A673 (cell line): Measurements from ENCODE around the gene MYO6. TPM values are rescaled to one million over a fixed set of nuclear protein-coding genes. Genes with fewer than 3 reads are reported as not detected.
A peak's percentile ranks its signal among the peaks of the same experiment; 100 is the strongest.

ENCODE experiments used
- BruUV-seq: library from RNA; stranded (reverse); fragments of 400-500 nt; replicated peaks from 2 replicates; lab custom pipeline; 2021; lab: Mats Ljungman, UMichigan
- CTCF ChIA-PET: fragments of 300-600 bp; sonication (Branson Sonifier 250); formaldehyde crosslinking; loops from one replicate; lab custom pipeline; 2022; ENCODE audit warnings: antibody characterized with exemption; lab: Charles Lee
- POLR2A ChIA-PET: fragments of 300-600 bp; sonication (Branson Sonifier 250); formaldehyde crosslinking; loops from one replicate; lab custom pipeline; 2022; ENCODE audit warnings: antibody characterized with exemption; ENCODE audit not compliant: low non-redundant PET; lab: Charles Lee
- DNase-seq: peaks from one replicate; pipeline ENCODE4 v3.0.0-alpha.2; 2015; ENCODE audit warnings: low spot score
- H3K27ac ChIP-seq: fragments of 200-600 bp; sonication (generic); 2 replicates; pipeline ENCODE4 v1.5.1; 2016; ENCODE audit warnings: mixed run types, low read depth, mild to moderate bottlenecking, mixed read lengths, antibody characterized with exemption, low read length; ENCODE audit not compliant: poor library complexity, severe bottlenecking
- H3K27me3 ChIP-seq: fragments of 200-600 bp; sonication (generic); replicated peaks from 2 replicates; pipeline ENCODE4 v1.6.1; 2017; ENCODE audit warnings: mixed run types, low read depth, mild to moderate bottlenecking, mixed read lengths, antibody characterized with exemption, low read length; ENCODE audit not compliant: insufficient read depth, poor library complexity
- H3K36me3 ChIP-seq: fragments of 200-600 bp; sonication (generic); 2 replicates; pipeline ENCODE4 v1.6.1; 2016; ENCODE audit warnings: mixed run types, mild to moderate bottlenecking, mixed read lengths, antibody characterized with exemption, low read length; ENCODE audit not compliant: insufficient read depth, poor library complexity, severe bottlenecking
- H3K4me1 ChIP-seq: fragments of 200-600 bp; sonication (generic); 2 replicates; pipeline ENCODE4 v1.6.1; 2017; ENCODE audit warnings: mixed run types, mild to moderate bottlenecking, mixed read lengths, antibody characterized with exemption, low read length; ENCODE audit not compliant: insufficient read depth, poor library complexity, severe bottlenecking
- H3K4me3 ChIP-seq: fragments of 200-600 bp; sonication (generic); 2 replicates; pipeline ENCODE4 v1.5.1; 2016; ENCODE audit warnings: low read depth, mixed run types, mild to moderate bottlenecking, mixed read lengths, low read length; ENCODE audit not compliant: poor library complexity, severe bottlenecking
- H3K9me3 ChIP-seq: fragments of 200-600 bp; sonication (generic); 2 replicates; pipeline ENCODE4 v1.6.1; 2016; ENCODE audit warnings: mixed run types, low read depth, mild to moderate bottlenecking, mixed read lengths, antibody characterized with exemption, low read length; ENCODE audit not compliant: poor library complexity, severe bottlenecking
- CTCF ChIP-seq: fragments of 300-800, 200-600 bp; sonication (generic); conservative IDR thresholded peaks from 2 replicates; pipeline ENCODE4 v1.5.1; 2017; ENCODE audit warnings: low read depth, mild to moderate bottlenecking, antibody characterized with exemption, low read length, moderate library complexity, mixed read lengths
- EZH2 ChIP-seq: fragments of 200-600 bp; sonication (generic); IDR thresholded peaks from 2 replicates; pipeline ENCODE4 v1.6.1; 2017; ENCODE audit warnings: borderline replicate concordance, low read depth, mild to moderate bottlenecking, mixed read lengths, antibody characterized with exemption, low read length; ENCODE audit not compliant: poor library complexity, severe bottlenecking
- intact Hi-C: fragments of 100-400 bp; cut with micrococcal nuclease; formaldehyde crosslinking; loops from one replicate; pipeline ENCODE4 v1.10.0; 2022; ENCODE audit not compliant: unreplicated experiment
- total RNA-seq: library from RNA; stranded (reverse); gene quantifications from 2 replicates; pipeline ENCODE4 v1.2.3, GENCODE V29; 2021

The MYO6 gene
- total RNA-seq, 1 experiment from 2014 or later, result 1.8 TPM

GRCh38 chr6:75735491-75736186 is 13.4 kb upstream of the MYO6 start:
- no peak overlapping the region for H3K4me3 ChIP-seq
- H3K27ac ChIP-seq, result no peak overlapping the region
- TF ChIP-seq CTCF, result no peak
- TF ChIP-seq EZH2, result no peak
- intact Hi-C loops, result no loop called here
- no peaks in the 10 kb centered on the region for H3K4me1 ChIP-seq
- no TSS peak for BruUV-seq
- peak; percentile 24 for DNase-seq
- H3K9me3 ChIP-seq, result no peaks in the 10 kb centered on the region
- POLR2A ChIA-PET, result no interaction called here
- no peaks in the 10 kb centered on the region for H3K27me3 ChIP-seq
- CTCF ChIA-PET, result no interaction called here
- H3K36me3 ChIP-seq, result no peaks in the 10 kb centered on the region

GRCh38 chr6:75743971-75744370 is 5.1 kb upstream of the MYO6 start:
- TF ChIP-seq EZH2, result no peak
- TF ChIP-seq CTCF, result no peak

GRCh38 chr6:75745404-75745803 is 3.6 kb upstream of the MYO6 start:
- no peaks in the 10 kb centered on the region for H3K4me1 ChIP-seq
- no peak overlapping the region for H3K27ac ChIP-seq
- BruUV-seq, result no TSS peak
- intact Hi-C loops, result no loop called here
- peaks cover 7% of the 10 kb centered on the region for H3K27me3 ChIP-seq
- H3K4me3 ChIP-seq, result no peak overlapping the region
- ChIA-PET CTCF (no interaction called here), POLR2A (no interaction called here)
- no peaks in the 10 kb centered on the region for H3K36me3 ChIP-seq
- no peaks in the 10 kb centered on the region for H3K9me3 ChIP-seq
- TF ChIP-seq CTCF, result no peak
- DNase-seq, result no peak

More at GRCh38 chr6:75743971-75744370, 5.1 kb upstream of the MYO6 start:
- Histone ChIP-seq H3K4me1 (no peaks in the 10 kb centered on the region), H3K4me3 (no peak overlapping the region), H3K27me3 (no peaks in the 10 kb centered on the region), H3K27ac (no peak overlapping the region), H3K36me3 (no peaks in the 10 kb centered on the region), H3K9me3 (no peaks in the 10 kb centered on the region)
- intact Hi-C loops, result no loop called here
- BruUV-seq, result no TSS peak
- CTCF ChIA-PET, result no interaction called here
- no peak for DNase-seq
- POLR2A ChIA-PET, result no interaction called here
